Large intestine (tissue), 3 donors: Measurements from ENCODE around the gene STK32C. TPM values are rescaled to one million over a fixed set of nuclear protein-coding genes. Genes with fewer than 3 reads are reported as not detected.

Experiments used
- DNase-seq, 2 donors: peaks; one replicate each; pipeline versions ENCODE4 v3.0.0 to v3.0.0-alpha.2; 2013
- H3K27ac ChIP-seq: one replicate; pipeline ENCODE4 v1.5.1; 2013; ENCODE audit warnings: low read length
- H3K27me3 ChIP-seq: 2 replicates; pipeline ENCODE4 v1.6.1; 2013; ENCODE audit warnings: low read length; ENCODE audit not compliant: control insufficient read depth, insufficient read depth
- H3K36me3 ChIP-seq: 2 replicates; pipeline ENCODE4 v1.6.1; 2013; ENCODE audit warnings: low read length; ENCODE audit not compliant: control insufficient read depth, insufficient read depth
- H3K4me1 ChIP-seq: one replicate; pipeline ENCODE4 v1.6.1; 2013; ENCODE audit warnings: low read length; ENCODE audit not compliant: control insufficient read depth, insufficient read depth
- H3K4me3 ChIP-seq: one replicate; pipeline ENCODE4 v1.5.1; 2013; ENCODE audit warnings: low read length
- H3K9me3 ChIP-seq: one replicate; pipeline ENCODE4 v1.6.1; 2013; ENCODE audit warnings: mild to moderate bottlenecking, low read depth, low read length, moderate library complexity; ENCODE audit not compliant: control insufficient read depth
- WGBS: methylation state at CpG from one replicate; pipeline ENCODE4 v1.1.5; 2013; ENCODE audit warnings: low lambda C conversion rate; ENCODE audit not compliant: insufficient coverage; 5-methylcytosine and 5-hydroxymethylcytosine counted together
- polyA plus RNA-seq: library from polyadenylated mRNA; unstranded; fragments of 120-200 nt; gene quantifications from one replicate; pipeline ENCODE4 v1.2.1, GENCODE V29; 2013

The STK32C gene
- polyA plus RNA-seq, 1 donor, result 16.2 TPM

GRCh38 chr10:132237871-132238270, 69.9 kb downstream of the STK32C start:
- no peak overlapping the region for H3K4me3 ChIP-seq
- no peaks in the 10 kb centered on the region for H3K27me3 ChIP-seq
- H3K4me1 ChIP-seq, result no peaks in the 10 kb centered on the region
- DNase-seq, result no peak
- no peaks in the 10 kb centered on the region for H3K36me3 ChIP-seq
- WGBS, result no CpG with 5 or more reads among the region's 9 CpGs
- H3K27ac ChIP-seq, result no peak overlapping the region
- H3K9me3 ChIP-seq, result no peaks in the 10 kb centered on the region

GRCh38 chr10:132237396-132237795, 70.4 kb downstream of the STK32C start:
- Histone ChIP-seq H3K36me3 (no peaks in the 10 kb centered on the region), H3K27ac (no peak overlapping the region), H3K9me3 (no peaks in the 10 kb centered on the region), H3K27me3 (no peaks in the 10 kb centered on the region), H3K4me3 (no peak overlapping the region), H3K4me1 (no peaks in the 10 kb centered on the region)
- WGBS, result no CpG with 5 or more reads among the region's 15 CpGs
- no peak for DNase-seq

- Histone ChIP-seq H3K27me3 (no peaks in the 10 kb centered on the region), H3K4me1 (no peaks in the 10 kb centered on the region), H3K9me3 (no peaks in the 10 kb centered on the region), H3K4me3 (no peak overlapping the region), H3K36me3 (no peaks in the 10 kb centered on the region), H3K27ac (no peak overlapping the region)
- DNase-seq, result no peak
- no CpG with 5 or more reads among the region's 13 CpGs for WGBS
Measured at GRCh38 chr10:132236881-132237280, 70.9 kb downstream of the STK32C start.

GRCh38 chr10:132236161-132236560, 71.6 kb downstream of the STK32C start:
- no CpG with 5 or more reads among the region's 21 CpGs for WGBS
- no peaks in the 10 kb centered on the region for H3K36me3 ChIP-seq
- no peak for DNase-seq
- no peak overlapping the region for H3K27ac ChIP-seq
- H3K4me3 ChIP-seq, result no peak overlapping the region
- H3K9me3 ChIP-seq, result no peaks in the 10 kb centered on the region
- no peaks in the 10 kb centered on the region for H3K27me3 ChIP-seq
- no peaks in the 10 kb centered on the region for H3K4me1 ChIP-seq

GRCh38 chr10:132234860-132235259, 72.9 kb downstream of the STK32C start:
- Histone ChIP-seq H3K36me3 (no peaks in the 10 kb centered on the region), H3K4me3 (no peak overlapping the region), H3K4me1 (peaks cover 2% of the 10 kb centered on the region), H3K27ac (no peak overlapping the region), H3K27me3 (no peaks in the 10 kb centered on the region), H3K9me3 (no peaks in the 10 kb centered on the region)
- DNase-seq, result no peak
- no CpG with 5 or more reads among the region's 6 CpGs for WGBS

GRCh38 chr10:132233501-132234085, 74.2 kb downstream of the STK32C start:
- no peak for DNase-seq
- Histone ChIP-seq H3K27me3 (no peaks in the 10 kb centered on the region), H3K27ac (no peak overlapping the region), H3K4me3 (no peak overlapping the region), H3K9me3 (no peaks in the 10 kb centered on the region), H3K36me3 (no peaks in the 10 kb centered on the region), H3K4me1 (peaks cover 2% of the 10 kb centered on the region)
- WGBS, result no CpG with 5 or more reads among the region's 18 CpGs

GRCh38 chr10:132232981-132233380, 74.8 kb downstream of the STK32C start:
- no peak overlapping the region for H3K27ac ChIP-seq
- H3K9me3 ChIP-seq, result no peaks in the 10 kb centered on the region
- H3K4me1 ChIP-seq, result peaks cover 2% of the 10 kb centered on the region
- H3K27me3 ChIP-seq, result no peaks in the 10 kb centered on the region
- no CpG with 5 or more reads among the region's 9 CpGs for WGBS
- no peak for DNase-seq
- H3K36me3 ChIP-seq, result no peaks in the 10 kb centered on the region
- H3K4me3 ChIP-seq, result no peak overlapping the region

GRCh38 chr10:132232023-132232951, 75.5 kb downstream of the STK32C start:
- WGBS, result no CpG with 5 or more reads among the region's 35 CpGs
- Histone ChIP-seq H3K36me3 (no peaks in the 10 kb centered on the region), H3K27me3 (no peaks in the 10 kb centered on the region), H3K27ac (no peak overlapping the region), H3K9me3 (no peaks in the 10 kb centered on the region), H3K4me3 (no peak overlapping the region), H3K4me1 (peaks cover 2% of the 10 kb centered on the region)
- peak in 1 of 2 donors; percentile 49 for DNase-seq

GRCh38 chr10:132231656-132232022, 76.1 kb downstream of the STK32C start:
- no peak for DNase-seq
- Histone ChIP-seq H3K27me3 (no peaks in the 10 kb centered on the region), H3K27ac (no peak overlapping the region), H3K36me3 (no peaks in the 10 kb centered on the region), H3K4me1 (peaks cover 2% of the 10 kb centered on the region), H3K4me3 (no peak overlapping the region), H3K9me3 (no peaks in the 10 kb centered on the region)
- 100% methylated on average over 2 of the region's 13 CpGs for WGBS

GRCh38 chr10:132230557-132231210, 77.1 kb downstream of the STK32C start:
- no peak overlapping the region for H3K4me3 ChIP-seq

More at GRCh38 chr10:132230557-132231210, 77.1 kb downstream of the STK32C start:
- Histone ChIP-seq H3K36me3 (no peaks in the 10 kb centered on the region), H3K27ac (no peak overlapping the region), H3K4me1 (peaks cover 2% of the 10 kb centered on the region), H3K27me3 (no peaks in the 10 kb centered on the region), H3K9me3 (no peaks in the 10 kb centered on the region)
- no peak for DNase-seq
- 100% methylated on average over 1 of the region's 21 CpGs for WGBS
